HCEC 1CT (cell line): ENCODE results near the gene MIEF2.
A peak's percentile ranks its signal among the peaks of the same experiment; 100 is the strongest.
"Not testable (repeated sequence)": the region's sequence is repeated elsewhere in the genome, so short reads cannot be mapped to it uniquely, and the experiment has no call there.

Experiments used
- DNase-seq: peaks from one replicate; pipeline ENCODE4 v3.0.0-alpha.2; 2017

MIEF2 gene

GRCh38 chr17:18257982-18258355, 2.5 kb upstream of the MIEF2 start:
- peak; percentile 85 for DNase-seq

GRCh38 chr17:18258356-18259038, 2.0 kb upstream of the MIEF2 start, which contains the start of gene FLII:
FLII (minus strand) TSS chr17:18258738; CDS start chr17:18258690, 48 bp downstream.
- DNase-seq, result peak; percentile 43

- DNase-seq, result peak; percentile 58
Measured at GRCh38 chr17:18259621-18260331, 686 bp upstream of the MIEF2 start.

- DNase-seq, result peak; percentile 45
Measured at GRCh38 chr17:18261146-18261515, 669 bp downstream of the MIEF2 start.

GRCh38 chr17:18261659-18262058, 1.2 kb downstream of the MIEF2 start:
- no peak for DNase-seq

- no peak for DNase-seq
Measured at GRCh38 chr17:18262111-18262510, 1.6 kb downstream of the MIEF2 start.

GRCh38 chr17:18262641-18263040, 2.2 kb downstream of the MIEF2 start:
- no peak for DNase-seq

- DNase-seq, result no peak
Measured at GRCh38 chr17:18263885-18264682, 3.6 kb downstream of the MIEF2 start.

GRCh38 chr17:18267366-18267765, 6.9 kb downstream of the MIEF2 start:
- no peak for DNase-seq

GRCh38 chr17:18267927-18268711, 7.7 kb downstream of the MIEF2 start:
- no peak for DNase-seq

- no peak for DNase-seq
Measured at GRCh38 chr17:18270046-18270931, 9.8 kb downstream of the MIEF2 start.

GRCh38 chr17:18277076-18277475, 16.6 kb downstream of the MIEF2 start:
- no peak for DNase-seq

- no peak for DNase-seq
Measured at GRCh38 chr17:18278867-18279266, 18.4 kb downstream of the MIEF2 start.

GRCh38 chr17:18280249-18280648, 19.8 kb downstream of the MIEF2 start:
- DNase-seq, result no peak

GRCh38 chr17:18280766-18281371, 20.4 kb downstream of the MIEF2 start:
- no peak for DNase-seq

- DNase-seq, result no peak
Measured at GRCh38 chr17:18281788-18282187, 21.3 kb downstream of the MIEF2 start.

- DNase-seq, result no peak
Measured at GRCh38 chr17:18285296-18285695, 24.8 kb downstream of the MIEF2 start.

GRCh38 chr17:18291718-18292540, 31.5 kb downstream of the MIEF2 start:
- DNase-seq, result no peak

GRCh38 chr17:18298061-18298460, 37.6 kb downstream of the MIEF2 start:
- DNase-seq, result not testable (repeated sequence)

- no peak for DNase-seq
Measured at GRCh38 chr17:18300725-18301480, 40.4 kb downstream of the MIEF2 start.
